Activated T-cell treated with anti-CD3 and anti-CD28 coated beads, Interleukin-2, amount 50 U/mL, for 4 hours (primary cell): Measurements from ENCODE around the gene KIAA0513. TPM values are rescaled to one million over a fixed set of nuclear protein-coding genes. Genes with fewer than 3 reads are reported as not detected.
A peak's percentile ranks its signal among the peaks of the same experiment; 100 is the strongest.

Source experiments
- ATAC-seq, 2 donors: fragments of 200-7000 bp; cut with Tn5 transposase; one replicate each; pipeline ENCODE4 v1.10.0; 2021
- DNase-seq: peaks from one replicate; pipeline ENCODE4 v3.0.0-alpha.2; 2020
- H3K27me3 Mint-ChIP-seq: one replicate; pipeline ENCODE4 v1.8.0; 2021; ENCODE audit warnings: low read depth, mixed read lengths
- H3K36me3 Mint-ChIP-seq: one replicate; pipeline ENCODE4 v1.8.0; 2022; ENCODE audit warnings: mixed read lengths; ENCODE audit not compliant: insufficient read depth
- H3K4me1 Mint-ChIP-seq: one replicate; pipeline ENCODE4 v1.8.0; 2021; ENCODE audit warnings: low read depth, mixed read lengths
- H3K4me3 Mint-ChIP-seq: one replicate; pipeline ENCODE4 v1.8.0; 2021; ENCODE audit warnings: mild to moderate bottlenecking, moderate library complexity, mixed read lengths
- H3K9me3 Mint-ChIP-seq: one replicate; pipeline ENCODE4 v1.8.0; 2021; ENCODE audit warnings: mixed read lengths
- total RNA-seq, 3 donors: library from RNA; stranded (reverse); gene quantifications; one replicate each; pipeline ENCODE4 v1.2.1, GENCODE V29; 2021

KIAA0513 gene
- total RNA-seq, 3 donors from 2014 or later: 13.6 to 19.6 (median 17.6) TPM

GRCh38 chr16:85010931-85011845, 16.4 kb upstream of the KIAA0513 start, which contains the start of gene ZDHHC7:
Gene ZDHHC7 (minus strand): TSS chr16:85011535. CDS start chr16:84990618, 20,917 bp downstream.
- DNase-seq (peak; percentile 82), ATAC-seq (peak; percentile 95 to 96)
- Mint-ChIP-seq H3K4me3 (peak within 1 kb of the TSS; percentile 97), H3K9me3 (no peaks in the 10 kb centered on the region), H3K4me1 (peaks cover 35% of the 10 kb centered on the region), H3K27me3 (peaks cover 2% of the 10 kb centered on the region), H3K36me3 (peaks cover 3% of the 10 kb centered on the region)

DNA sequence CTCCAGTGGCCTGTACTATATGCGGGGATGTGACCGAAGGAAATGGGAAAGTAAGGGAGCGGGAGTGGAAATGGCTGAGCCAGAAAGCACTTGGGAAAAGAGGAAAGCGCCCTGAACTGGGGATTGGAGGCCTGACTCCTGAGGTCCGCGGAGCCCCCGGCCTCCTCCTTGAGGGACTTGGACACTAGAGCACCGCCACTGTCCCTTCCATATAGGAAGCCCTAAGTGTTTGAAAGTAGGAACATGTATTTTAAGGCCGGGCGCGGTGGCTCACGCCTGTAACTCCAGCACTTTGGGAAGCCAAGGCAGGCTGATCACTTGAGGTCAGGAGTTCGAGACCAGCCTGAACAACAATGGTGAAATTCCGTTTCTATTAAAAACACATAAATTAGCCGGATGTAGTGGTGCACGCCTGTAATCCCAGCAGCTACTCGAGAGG, 15.7 kb upstream of the KIAA0513 start:
- H3K4me3 Mint-ChIP-seq: peak overlapping the region; percentile 97

DNA sequence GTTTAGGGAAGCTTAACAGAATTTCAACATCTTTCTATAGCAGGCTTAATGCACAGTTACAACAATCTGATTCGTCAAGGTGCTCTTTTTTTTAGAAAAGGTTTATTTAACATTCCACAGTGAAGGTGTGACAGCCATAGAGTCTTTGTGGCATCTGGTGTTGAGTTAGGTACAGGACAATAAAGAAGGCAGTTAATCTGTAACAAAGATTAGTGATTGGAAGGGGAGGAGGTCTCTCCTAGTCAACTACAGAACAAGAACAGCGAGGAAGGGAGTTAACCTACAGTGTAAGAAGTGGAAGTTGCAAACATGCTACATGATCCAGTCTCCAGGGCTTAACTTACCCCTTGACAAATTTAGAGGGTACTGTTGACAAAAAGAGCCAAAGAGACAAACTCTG, 13.3 kb upstream of the KIAA0513 start:
- H3K4me1 Mint-ChIP-seq: peaks cover 31% of the 10 kb centered on the region
- H3K4me3 Mint-ChIP-seq: no peak overlapping the region
- no peaks in the 10 kb centered on the region for H3K9me3 Mint-ChIP-seq
- ATAC-seq (no peak), DNase-seq (no peak)
- peaks cover 2% of the 10 kb centered on the region for H3K27me3 Mint-ChIP-seq
- no peaks in the 10 kb centered on the region for H3K36me3 Mint-ChIP-seq

More for the DNA sequence above, 15.7 kb upstream of the KIAA0513 start:
- H3K9me3 Mint-ChIP-seq: no peaks in the 10 kb centered on the region
- peaks cover 37% of the 10 kb centered on the region for H3K4me1 Mint-ChIP-seq
- DNase-seq (no peak), ATAC-seq (no peak)
- peaks cover 2% of the 10 kb centered on the region for H3K27me3 Mint-ChIP-seq
- H3K36me3 Mint-ChIP-seq: peaks cover under 1% of the 10 kb centered on the region

DNA sequence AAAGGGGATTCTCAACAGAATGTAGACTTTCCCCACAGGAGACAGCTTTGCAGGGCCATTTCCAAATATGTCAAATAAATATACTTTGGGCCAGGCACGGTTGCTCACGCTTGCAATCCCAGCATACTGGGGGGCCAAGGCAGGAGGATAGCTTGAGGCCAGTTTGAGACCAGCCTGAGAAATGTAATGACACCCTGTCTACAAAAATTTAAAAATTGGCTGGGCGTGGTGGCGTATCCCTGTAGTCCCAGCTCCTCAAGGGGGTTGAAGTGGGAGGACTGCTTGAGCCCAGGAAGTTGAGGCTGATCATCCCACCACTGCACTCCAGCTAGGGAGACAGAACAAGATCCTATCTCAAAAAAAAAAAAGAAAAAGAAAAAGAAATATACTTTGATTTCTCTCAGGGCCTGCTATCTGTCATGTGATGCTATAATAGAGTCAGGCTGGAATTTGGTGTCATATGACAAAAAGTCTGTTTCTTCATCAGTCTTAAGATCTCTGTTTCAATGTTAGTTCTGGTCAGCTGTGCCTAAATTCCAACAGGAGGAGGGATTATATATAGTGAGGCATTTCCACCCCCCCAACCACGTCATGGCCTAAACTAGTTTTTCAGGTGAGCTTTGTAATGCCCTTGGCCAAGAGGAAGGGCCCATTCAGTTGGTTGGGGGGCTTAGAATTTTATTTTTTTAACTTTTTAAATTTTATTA, 12.0 kb upstream of the KIAA0513 start:
- DNase-seq: no peak
- peaks cover 2% of the 10 kb centered on the region for H3K27me3 Mint-ChIP-seq
- H3K4me1 Mint-ChIP-seq: peaks cover 19% of the 10 kb centered on the region
- H3K4me3 Mint-ChIP-seq: no peak overlapping the region
- ATAC-seq: no peak
- no peaks in the 10 kb centered on the region for H3K36me3 Mint-ChIP-seq
- no peaks in the 10 kb centered on the region for H3K9me3 Mint-ChIP-seq

DNA sequence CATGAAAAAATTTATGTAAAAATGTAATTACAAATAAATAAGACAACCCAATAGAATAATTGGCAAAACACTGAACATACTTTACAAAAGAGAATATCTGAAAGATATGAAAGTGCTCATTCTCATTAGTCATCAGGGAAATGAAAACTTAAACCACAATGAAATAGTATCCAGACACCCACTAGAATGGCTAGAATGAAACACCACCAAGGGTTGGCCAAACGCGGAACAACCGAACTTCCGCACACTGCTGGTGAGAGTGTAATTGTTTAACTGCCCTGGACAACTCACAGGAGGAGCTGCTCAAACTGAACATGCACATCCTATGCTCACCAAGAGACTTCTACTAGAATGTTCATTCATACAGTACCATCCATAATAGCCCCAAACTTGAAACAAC, 10.4 kb upstream of the KIAA0513 start:
- H3K4me3 Mint-ChIP-seq: no peak overlapping the region
- H3K36me3 Mint-ChIP-seq: no peaks in the 10 kb centered on the region
- peaks cover 2% of the 10 kb centered on the region for H3K27me3 Mint-ChIP-seq
- H3K4me1 Mint-ChIP-seq: peaks cover 13% of the 10 kb centered on the region
- ATAC-seq: peak; percentile 75 to 90
- no peaks in the 10 kb centered on the region for H3K9me3 Mint-ChIP-seq
- DNase-seq: no peak

GRCh38 chr16:85017633-85018032, 10.0 kb upstream of the KIAA0513 start:
- no peak for ATAC-seq
- H3K36me3 Mint-ChIP-seq: no peaks in the 10 kb centered on the region
- H3K27me3 Mint-ChIP-seq: peaks cover 2% of the 10 kb centered on the region
- H3K4me3 Mint-ChIP-seq: no peak overlapping the region
- no peak for DNase-seq
- no peaks in the 10 kb centered on the region for H3K9me3 Mint-ChIP-seq
- H3K4me1 Mint-ChIP-seq: peaks cover 13% of the 10 kb centered on the region

DNA sequence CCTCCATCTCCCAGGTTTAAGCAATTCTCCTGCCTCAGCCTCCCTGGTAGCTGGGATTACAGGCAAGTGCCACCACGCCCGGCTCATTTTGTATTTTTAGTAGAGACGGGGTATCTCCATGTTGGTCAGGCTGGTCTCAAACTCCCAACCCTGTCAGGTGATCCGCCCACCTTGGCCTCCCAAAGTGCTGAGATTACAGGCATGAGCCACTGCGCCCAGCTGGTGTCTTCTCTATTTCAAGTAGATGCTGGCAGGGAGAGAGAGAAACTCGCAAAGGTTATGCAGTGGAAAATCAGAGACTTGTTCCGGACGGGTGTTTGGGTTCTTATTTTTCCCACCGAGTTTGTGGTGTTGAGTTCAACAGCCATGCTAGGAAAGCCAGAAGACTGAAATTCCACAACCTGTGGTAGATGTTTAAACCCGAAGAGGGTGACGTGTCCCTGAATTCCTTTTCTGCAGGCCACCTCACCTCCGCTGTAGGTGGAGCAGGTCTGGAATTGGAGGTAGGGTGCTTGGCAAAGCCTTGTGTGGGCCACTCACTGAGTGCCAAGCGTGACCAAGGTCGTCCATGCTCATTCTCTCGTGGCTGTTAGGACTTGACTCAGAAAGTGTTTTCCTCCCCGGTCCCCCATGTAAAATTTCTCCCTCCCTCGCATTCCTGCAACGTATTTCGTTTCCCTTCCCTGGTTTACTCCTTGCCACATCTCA, 8.9 kb upstream of the KIAA0513 start:
- Mint-ChIP-seq H3K4me1 (peaks cover 13% of the 10 kb centered on the region), H3K4me3 (no peak overlapping the region)

DNA sequence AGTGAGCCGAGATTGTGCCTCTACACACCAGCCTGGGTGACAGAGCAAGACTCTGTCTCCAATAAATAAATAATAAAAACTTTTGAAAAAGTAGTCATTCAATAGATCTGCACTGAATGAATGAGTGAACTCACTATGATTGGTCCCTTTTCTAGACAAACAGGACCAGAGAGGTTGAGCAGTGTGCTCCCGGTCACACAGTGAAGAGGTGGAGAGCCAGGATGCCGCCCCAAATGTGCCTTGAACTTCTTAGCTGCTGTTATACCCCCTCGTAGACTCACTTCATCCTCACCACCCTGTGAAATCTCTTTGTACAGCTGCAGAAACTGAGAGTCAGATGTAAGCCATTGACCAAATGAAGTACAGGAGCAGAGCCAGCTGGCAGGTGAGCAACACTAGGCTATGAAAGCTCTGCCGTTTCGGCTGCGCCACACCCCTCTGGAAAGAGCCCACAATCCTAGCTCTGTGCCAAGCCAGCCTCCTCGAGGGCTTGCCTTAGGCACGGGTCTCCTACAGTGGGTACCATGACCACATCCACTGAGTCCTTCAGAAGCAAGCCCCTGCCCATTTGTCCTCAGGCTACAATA, 7.8 kb upstream of the KIAA0513 start:
- H3K27me3 Mint-ChIP-seq: peaks cover under 1% of the 10 kb centered on the region
- DNase-seq (no peak), ATAC-seq (no peak)
- H3K4me3 Mint-ChIP-seq: no peak overlapping the region
- no peaks in the 10 kb centered on the region for H3K36me3 Mint-ChIP-seq
- H3K9me3 Mint-ChIP-seq: no peaks in the 10 kb centered on the region
- peaks cover 13% of the 10 kb centered on the region for H3K4me1 Mint-ChIP-seq

More for the DNA sequence above, 8.9 kb upstream of the KIAA0513 start:
- peaks cover 2% of the 10 kb centered on the region for H3K27me3 Mint-ChIP-seq
- no peaks in the 10 kb centered on the region for H3K9me3 Mint-ChIP-seq
- no peaks in the 10 kb centered on the region for H3K36me3 Mint-ChIP-seq
- ATAC-seq: no peak
- no peak for DNase-seq

GRCh38 chr16:85025781-85026653, 1.6 kb upstream of the KIAA0513 start:
- peaks cover 39% of the 10 kb centered on the region for H3K4me1 Mint-ChIP-seq
- H3K36me3 Mint-ChIP-seq: peaks cover 1% of the 10 kb centered on the region
- DNase-seq: no peak
- H3K9me3 Mint-ChIP-seq: no peaks in the 10 kb centered on the region
- ATAC-seq: no peak
- H3K4me3 Mint-ChIP-seq: peak overlapping the region; percentile 86
- no peaks in the 10 kb centered on the region for H3K27me3 Mint-ChIP-seq

DNA sequence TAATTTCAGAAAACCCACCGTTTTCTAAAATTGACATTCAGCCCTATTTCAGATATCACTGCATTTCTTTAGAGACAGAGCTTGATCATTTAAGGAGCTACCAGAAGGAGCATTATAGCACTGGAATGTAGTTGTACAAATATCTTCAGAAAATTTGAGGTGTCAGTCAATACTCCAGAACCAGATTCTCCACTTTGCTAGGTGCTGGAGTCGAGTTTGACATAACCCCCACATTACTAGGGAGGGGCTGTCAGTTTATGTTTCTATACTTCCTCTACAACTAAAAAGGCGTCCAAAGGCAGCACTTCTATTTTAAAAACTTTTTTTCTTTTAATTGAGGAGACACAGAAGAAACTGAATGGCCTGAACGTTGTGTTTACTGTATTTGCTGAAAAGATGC, 892 bp upstream of the KIAA0513 start:
- ATAC-seq (no peak), DNase-seq (no peak)
- Mint-ChIP-seq H3K4me1 (peaks cover 40% of the 10 kb centered on the region), H3K36me3 (peaks cover 1% of the 10 kb centered on the region), H3K9me3 (no peaks in the 10 kb centered on the region), H3K4me3 (peak overlapping the region; percentile 86), H3K27me3 (no peaks in the 10 kb centered on the region)

DNA sequence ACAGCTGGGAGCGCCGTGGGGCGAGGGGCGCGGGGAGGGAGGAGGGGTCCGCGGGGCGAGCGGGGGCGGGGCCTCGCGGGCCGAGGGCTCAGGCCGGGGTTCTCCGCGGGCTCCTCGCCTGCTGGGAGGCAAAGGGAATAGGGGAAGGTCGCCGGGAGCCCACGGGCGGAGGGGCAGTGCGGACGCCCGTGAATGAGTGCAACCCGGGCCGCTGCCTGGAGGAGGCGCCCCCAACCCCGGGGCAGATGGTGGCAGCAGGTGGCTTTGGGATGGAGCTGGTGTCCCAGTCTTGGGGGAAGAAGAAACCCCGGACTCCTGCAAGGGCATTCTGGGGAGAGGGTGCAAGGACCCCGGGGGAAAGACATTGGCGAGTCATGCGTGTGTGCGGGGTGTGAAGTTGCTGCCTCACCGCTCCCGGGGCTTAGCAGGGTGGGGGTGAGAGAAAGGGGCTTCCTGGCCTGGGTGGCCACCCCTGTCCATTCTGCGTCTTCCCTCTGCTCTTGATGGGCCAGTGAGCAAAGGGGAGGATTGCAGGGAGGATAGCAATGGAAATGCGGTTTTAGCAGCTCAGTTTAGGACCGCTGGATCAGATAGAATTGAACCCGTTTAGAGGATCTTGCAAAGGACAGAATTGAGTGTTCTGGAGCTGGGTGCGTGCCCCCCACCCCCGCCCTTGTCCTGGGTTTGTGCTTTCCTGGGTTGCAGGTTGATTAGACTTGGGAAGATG, 526 bp downstream of the KIAA0513 start:
- peak overlapping the region; percentile 91 for H3K4me3 Mint-ChIP-seq
- peak in 1 of 2 donors; percentile 3 for ATAC-seq
- H3K4me1 Mint-ChIP-seq: peaks cover 41% of the 10 kb centered on the region
- no peaks in the 10 kb centered on the region for H3K9me3 Mint-ChIP-seq
- H3K27me3 Mint-ChIP-seq: no peaks in the 10 kb centered on the region
- H3K36me3 Mint-ChIP-seq: peaks cover 4% of the 10 kb centered on the region
- DNase-seq: no peak

DNA sequence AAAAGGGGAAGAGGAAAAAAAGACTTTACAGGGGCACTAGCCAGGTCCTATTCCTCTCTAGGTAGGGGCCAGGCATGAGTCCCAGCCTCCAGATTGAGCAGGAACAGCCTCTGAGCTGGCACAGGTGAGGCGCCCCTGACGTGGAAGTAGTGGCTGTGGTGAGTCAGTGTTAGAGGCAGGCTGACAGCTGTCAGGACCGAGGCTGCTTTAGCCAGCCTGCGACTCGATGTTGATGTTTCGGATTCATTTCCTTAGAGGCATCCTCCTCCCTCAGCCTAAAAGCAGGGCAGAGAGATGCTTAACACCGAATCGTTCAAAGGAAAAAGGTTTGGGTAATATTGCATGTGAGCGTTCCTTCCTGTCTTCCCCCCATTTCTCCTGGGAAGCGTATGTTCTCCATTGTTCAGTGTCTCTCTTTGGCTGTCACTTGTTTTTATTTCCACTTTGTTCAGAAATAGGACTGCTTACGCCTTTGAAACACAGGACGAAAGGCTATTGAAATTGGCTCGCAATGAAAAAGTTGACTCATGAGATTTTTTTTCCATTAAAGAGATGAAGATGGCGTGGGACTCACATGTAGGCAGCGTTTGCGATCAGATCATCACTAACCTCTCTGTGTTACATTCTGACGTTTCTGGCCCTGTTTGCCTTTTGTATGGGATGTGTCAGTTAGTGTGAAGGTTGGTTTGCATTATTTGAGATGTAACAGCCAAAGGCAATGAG, 1.3 kb downstream of the KIAA0513 start:
- Mint-ChIP-seq H3K4me3 (peak overlapping the region; percentile 91), H3K36me3 (peaks cover 4% of the 10 kb centered on the region), H3K9me3 (no peaks in the 10 kb centered on the region), H3K27me3 (no peaks in the 10 kb centered on the region), H3K4me1 (peaks cover 41% of the 10 kb centered on the region)
- DNase-seq (peak; percentile 69), ATAC-seq (peak; percentile 77)
